RKO (cell line): ENCODE measurements around the gene GASK1A.

Source experiments
- DNase-seq: peaks from one replicate; pipeline ENCODE4 v3.0.0-alpha.2; 2016; ENCODE audit warnings: low spot score

The GASK1A gene

DNA sequence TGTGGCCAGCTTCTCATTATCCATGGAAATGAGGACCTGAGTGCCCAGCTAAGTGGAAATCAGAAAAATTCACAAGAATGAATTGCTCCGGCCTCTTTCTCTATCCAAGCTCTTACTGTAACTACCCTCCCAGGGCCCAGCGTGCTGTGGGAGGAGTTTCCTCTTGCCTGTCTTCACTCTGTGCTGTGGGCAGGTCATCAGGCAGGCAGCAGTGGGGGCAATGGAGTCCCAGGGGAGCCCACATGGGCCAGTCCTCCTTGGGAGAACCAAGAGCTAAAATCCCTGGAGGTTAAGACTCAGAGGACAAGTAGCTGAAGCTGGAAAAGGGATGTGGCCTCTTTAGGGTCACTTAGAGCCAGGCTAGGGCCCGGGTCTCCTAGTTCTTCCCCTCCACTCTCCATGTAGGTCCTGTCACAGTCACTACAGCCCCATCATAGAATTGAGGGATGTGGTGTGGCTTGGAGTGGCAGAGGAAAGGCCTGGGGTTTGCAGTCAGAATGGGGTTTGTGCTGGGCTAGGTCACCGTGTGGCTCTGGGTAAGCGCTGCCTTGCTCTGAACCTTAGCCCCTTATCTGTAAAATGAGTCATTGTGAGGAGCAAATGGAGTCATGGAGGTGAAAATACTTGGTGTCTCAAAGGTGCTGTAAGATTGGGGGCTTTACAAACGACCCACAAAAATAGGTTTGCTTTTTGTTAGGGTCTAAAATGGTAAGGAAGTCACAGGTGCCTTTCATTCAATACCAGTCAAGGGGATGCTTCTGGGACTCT lies 3.7 kb downstream of the GASK1A start:
- DNase-seq, result no peak

GRCh38 chr3:42983927-42984326 lies 4.8 kb downstream of the GASK1A start:
- DNase-seq, result no peak

DNA sequence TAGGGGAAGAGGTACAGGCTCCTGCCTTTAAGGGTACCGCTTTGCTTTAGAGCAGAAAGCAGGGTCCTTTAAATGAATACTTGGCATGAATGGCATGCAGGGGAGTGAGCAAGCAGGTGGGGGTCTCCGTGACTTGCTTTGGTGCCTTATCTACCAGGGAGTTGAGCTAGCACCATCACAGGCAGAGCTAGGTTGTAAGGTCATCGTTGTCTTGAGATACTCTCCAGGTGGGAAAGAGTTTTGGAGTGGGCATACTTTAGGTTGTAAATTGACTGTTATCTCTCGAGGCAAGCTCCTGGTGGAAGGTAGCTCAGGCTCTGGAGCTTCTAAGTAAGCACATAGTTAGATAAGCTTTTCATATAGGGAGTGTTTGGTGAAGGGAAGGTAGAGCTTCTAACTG lies 5.6 kb downstream of the GASK1A start:
- no peak for DNase-seq

DNA sequence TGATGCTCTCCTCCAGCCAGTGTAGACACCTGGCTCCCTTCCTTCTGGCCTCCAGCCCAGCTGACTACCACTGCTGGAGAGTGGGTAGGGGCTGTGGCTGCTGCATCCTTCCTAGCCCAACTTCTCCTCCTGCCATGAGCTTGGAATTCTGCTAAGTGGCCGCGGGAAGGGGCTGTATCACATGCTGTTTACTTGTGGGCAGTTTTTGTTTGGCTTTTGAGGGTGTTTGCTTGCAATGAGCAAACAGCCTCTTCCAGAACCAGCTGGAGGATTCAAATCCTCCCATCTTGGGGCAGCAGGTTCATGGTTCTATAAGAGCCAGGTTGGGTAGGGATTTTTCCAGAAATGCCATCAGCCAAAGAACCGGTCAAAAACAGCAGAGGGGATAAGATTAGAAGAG lies 9.0 kb downstream of the GASK1A start:
- DNase-seq, result no peak

DNA sequence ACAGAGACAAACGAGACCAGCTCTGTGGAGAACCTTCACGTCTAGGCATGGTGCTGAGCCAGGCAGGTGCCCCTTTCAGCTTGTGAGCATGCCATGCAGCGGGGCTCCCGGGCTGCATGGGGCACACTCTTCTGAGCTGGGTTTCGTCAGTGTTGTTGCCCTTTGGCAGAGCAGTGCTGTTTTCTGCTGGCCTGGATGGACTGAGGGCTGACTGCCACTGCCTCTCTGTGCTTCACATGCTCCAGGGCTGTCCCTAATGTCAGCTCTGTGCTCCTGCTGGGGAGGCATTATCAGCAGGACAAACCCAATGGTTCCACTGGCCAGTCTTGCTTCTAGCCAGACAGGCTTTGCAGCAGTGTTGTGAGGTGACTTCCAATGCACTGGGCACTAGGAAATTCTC lies 9.5 kb downstream of the GASK1A start:
- DNase-seq, result no peak

- DNase-seq, result no peak
Measured at GRCh38 chr3:42991341-42992315, 12.5 kb downstream of the GASK1A start.

DNA sequence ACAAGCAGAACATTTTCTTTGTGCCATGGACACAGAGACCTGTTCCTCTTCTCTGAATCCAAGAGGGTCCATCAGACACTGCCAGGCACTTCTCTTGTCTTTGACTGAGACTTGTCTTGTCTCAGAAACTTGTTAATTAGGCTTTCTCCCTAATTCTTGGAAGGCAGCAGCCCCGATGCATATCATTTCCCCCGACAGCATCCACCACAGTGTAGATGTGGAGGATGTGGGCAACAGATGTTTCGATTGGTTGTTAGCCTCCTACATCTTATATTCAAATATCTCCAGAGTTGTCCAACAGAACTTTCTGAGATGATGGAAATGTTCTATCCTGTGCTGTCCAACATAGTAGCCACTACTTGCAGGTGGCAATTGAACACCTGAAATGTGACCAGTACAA lies 15.5 kb downstream of the GASK1A start:
- DNase-seq, result no peak

DNA sequence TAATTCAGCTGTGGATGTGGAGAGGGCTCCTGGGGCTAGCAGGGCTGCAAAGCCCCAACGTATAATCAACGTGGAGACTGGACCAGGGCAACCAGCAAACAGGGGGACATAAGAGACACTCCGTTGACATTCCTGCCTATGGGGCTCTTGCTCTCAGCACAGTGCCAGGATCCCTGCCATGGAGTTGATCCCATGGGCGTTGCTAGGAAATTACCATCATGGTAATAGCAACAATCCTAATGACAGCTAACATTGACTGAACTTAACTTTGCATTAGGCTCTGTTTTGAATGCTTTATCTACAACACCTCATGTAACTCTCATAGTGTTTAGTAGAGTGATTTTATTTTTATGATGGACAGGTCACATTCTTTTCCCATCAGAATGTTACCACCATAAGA lies 16.9 kb downstream of the GASK1A start:
- DNase-seq, result no peak

- no peak for DNase-seq
Measured at GRCh38 chr3:42996633-42997075, 17.5 kb downstream of the GASK1A start.

GRCh38 chr3:42999212-42999611 lies 20.1 kb downstream of the GASK1A start:
- no peak for DNase-seq

- no peak for DNase-seq
Measured at GRCh38 chr3:42999632-43000031, 20.5 kb downstream of the GASK1A start.

DNA sequence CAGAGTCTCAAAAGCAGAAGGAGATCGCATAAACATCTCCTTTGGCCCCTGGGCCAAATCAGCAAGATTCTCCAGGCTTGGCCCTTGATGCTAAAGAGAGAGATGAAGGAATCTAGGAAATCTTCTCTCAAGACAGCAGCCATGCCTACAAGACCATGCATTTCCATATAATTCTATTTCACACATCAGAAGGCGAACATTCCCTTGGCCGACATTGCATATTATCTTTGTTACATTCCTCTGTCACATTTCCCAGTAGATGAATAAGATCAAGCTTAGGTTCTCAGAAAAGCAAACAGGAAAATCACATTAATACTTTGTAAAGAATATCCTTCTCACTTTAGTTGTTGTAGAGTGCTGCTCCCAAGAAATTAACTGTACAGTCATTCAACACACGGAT lies 21.3 kb downstream of the GASK1A start:
- no peak for DNase-seq

- DNase-seq, result no peak
Measured at GRCh38 chr3:43001094-43001553, 22.0 kb downstream of the GASK1A start.

GRCh38 chr3:43001556-43002121 lies 22.5 kb downstream of the GASK1A start:
- DNase-seq, result no peak

DNA sequence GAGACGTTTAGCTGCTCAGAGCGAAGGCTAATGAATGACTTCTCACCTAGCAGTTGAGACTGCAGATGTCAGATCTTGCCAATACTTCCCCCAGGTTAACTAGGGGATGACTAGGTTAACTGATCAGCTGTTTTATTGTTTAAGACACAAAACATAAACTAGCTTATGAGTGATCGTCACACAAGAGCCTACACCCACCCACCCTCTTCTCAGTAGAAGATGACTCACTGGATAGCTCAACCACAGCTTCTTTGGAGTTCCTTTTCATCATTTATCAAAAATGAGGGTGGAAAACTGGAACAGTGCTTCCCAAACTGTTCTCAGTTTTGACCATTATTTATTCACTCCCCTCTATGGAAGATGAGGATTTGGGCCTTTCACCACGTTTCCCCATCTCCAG lies 25.2 kb downstream of the GASK1A start:
- DNase-seq, result no peak

DNA sequence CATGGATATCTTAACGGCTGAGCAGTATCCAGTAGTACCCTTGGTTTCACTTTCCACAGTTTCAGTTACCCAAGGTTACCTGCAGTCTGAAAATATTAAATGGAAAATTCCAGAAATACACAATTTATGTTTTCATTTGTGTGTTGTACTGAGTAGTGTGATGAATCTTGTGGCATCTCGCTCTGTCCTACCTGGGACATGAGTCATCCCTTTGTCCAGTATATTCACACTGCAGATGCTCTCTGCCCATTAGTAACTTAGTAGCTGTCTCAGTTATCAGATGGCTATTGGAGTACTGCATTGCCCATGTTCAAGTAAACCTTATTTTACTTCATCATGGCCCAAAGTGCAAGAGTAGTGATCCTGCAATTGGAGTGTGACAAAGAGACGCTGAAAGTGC lies 26.1 kb downstream of the GASK1A start:
- DNase-seq, result no peak

- DNase-seq, result no peak
Measured at GRCh38 chr3:43005981-43006380, 26.9 kb downstream of the GASK1A start.

DNA sequence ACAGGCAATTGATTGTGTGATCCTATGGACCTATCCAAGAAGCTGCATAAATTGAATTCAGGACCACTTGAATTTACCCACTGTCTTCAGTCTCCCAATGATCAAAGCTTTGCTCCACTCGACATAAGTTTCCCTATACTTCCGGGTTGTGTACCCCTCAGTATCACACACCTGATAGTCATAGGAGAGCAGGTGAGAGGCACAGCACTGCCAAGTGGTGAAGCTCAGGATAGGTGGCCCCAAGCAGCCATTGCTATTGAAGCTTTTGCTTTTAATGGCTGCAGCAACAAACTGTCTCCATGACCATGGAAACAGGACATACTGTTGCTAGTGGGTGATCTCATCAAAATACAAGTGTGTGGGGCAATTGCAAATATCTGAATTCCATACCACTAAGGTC lies 27.7 kb downstream of the GASK1A start:
- DNase-seq, result no peak

DNA sequence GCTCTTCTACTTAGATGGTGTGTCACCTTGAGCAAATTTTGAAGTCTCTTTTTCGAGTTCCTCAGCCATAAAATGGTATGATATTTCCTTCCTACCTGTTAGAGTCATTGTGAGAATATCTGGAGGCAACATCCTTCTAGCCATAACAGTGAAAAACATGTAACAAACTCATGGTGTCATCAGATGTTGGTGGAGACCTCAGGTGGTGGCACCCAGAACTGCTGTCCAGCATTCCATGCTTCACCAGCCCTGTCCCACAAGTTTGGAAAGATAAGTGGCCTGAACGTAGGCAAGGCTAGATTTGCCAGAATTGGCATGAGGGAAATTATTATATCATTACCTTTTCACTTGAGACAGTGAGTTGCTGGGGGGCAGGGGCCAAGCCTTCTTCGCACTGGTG lies 30.4 kb downstream of the GASK1A start:
- DNase-seq, result no peak

- DNase-seq, result no peak
Measured at GRCh38 chr3:43010638-43011037, 31.5 kb downstream of the GASK1A start.

- DNase-seq, result no peak
Measured at GRCh38 chr3:43011638-43012037, 32.5 kb downstream of the GASK1A start.

GRCh38 chr3:43012174-43012573 lies 33.1 kb downstream of the GASK1A start:
- DNase-seq, result no peak

- no peak for DNase-seq
Measured at GRCh38 chr3:43013256-43013655, 34.1 kb downstream of the GASK1A start.
